ENCODE data around the gene ARMC12. TPM values are rescaled to one million over a fixed set of nuclear protein-coding genes. Genes with fewer than 3 reads are reported as not detected.

Gene ARMC12
- polyA plus RNA-seq, 1 donor (not counting 4 experiments of a cell fraction or from before 2014, with no cell fraction given), result 0.54 TPM

DNA sequence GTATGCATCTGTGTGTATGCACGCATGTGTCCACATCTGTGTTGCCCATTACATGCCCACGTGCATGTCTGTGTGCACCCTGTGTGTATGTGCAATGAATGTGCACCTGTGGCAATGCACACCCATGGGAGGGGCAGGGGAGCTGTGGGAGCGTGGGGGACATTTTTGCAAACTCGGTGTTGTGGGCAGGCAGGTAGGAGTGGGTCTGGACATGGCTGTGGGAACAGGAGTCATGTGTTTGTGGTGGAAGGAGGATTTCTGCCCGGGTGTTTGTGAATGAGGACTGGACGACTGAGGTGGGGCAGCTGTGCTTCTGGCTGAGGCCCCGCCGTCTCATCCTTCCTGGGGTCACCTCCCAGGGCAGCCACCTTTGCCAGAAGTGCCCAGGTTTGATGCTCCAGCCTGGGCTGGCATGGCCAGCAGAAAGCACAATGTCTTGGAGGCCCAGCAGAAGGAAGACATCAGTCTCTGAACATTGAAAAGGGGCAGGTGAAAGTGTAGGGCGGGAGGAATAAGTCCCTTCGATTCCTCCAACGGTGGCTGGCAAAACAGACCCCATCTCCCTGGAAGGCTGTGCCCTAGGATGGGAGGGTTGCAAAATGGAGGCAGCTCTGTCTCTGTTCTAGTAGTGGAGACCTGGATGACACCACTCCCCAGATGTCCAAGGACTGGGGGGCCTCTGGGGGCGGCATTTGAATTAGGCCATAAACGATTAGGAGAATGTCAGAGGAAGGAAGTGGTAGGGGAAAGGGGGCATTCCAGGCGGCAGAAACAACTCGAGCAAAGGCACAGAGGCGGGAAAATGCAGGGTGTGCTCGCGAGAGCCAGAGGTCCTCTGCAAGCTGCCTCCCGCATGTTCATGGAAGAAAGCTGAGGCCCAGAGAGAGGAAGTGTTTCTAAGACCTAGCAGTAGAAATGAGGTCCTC is 19.1 kb upstream of the ARMC12 start:
- H3K9me1 ChIP-seq (ENCODE audit: control insufficient read depth, extremely low read depth, insufficient read depth, low read length), result no peaks in the 10 kb centered on the region
- H3K36me3 ChIP-seq (ENCODE audit: control insufficient read depth in 2 of 2, extremely low read depth in 1 of 2, insufficient read depth in 2 of 2, low read length in 2 of 2), result no peaks in the 10 kb centered on the region
- no peaks in the 10 kb centered on the region for H3K27me3 ChIP-seq (ENCODE audit: control insufficient read depth, extremely low read depth, insufficient read depth, low read length)
- H2AFZ ChIP-seq (ENCODE audit: control insufficient read depth, low read length), result no peak overlapping the region
- peaks cover 12% of the 10 kb centered on the region for H3K4me1 ChIP-seq (ENCODE audit: control insufficient read depth, extremely low read depth, insufficient read depth, low read length)
- DNase-seq (ENCODE audit: low read depth, low spot score) (no peak), FAIRE-seq (no peak)
- dilution Hi-C loops (cut with MboI; ENCODE audit: extremely low pct_ligation_motif_present, low sequenced_read_pairs), result no loop called here
- no peaks in the 10 kb centered on the region for H3K79me2 ChIP-seq (ENCODE audit: control insufficient read depth, insufficient read depth, low read length)
- H4K20me1 ChIP-seq (ENCODE audit: control insufficient read depth, extremely low read depth, insufficient read depth, low read length), result no peaks in the 10 kb centered on the region
- H3K9ac ChIP-seq (ENCODE audit: control insufficient read depth, extremely low read depth, insufficient read depth, low read length), result no peak overlapping the region
- H3K4me3 ChIP-seq (ENCODE audit: control insufficient read depth in 2 of 3, extremely low read depth in 1 of 3, insufficient read depth in 2 of 3, low read depth in 1 of 3, low read length in 3 of 3), result no peak overlapping the region
- H3K4me2 ChIP-seq (ENCODE audit: control insufficient read depth, extremely low read depth, insufficient read depth, low read depth, low read length), result no peak overlapping the region
- H3K9me3 ChIP-seq (ENCODE audit: control insufficient read depth, low read depth, low read length), result no peaks in the 10 kb centered on the region
- no peak for TF ChIP-seq EZH2 (IDR thresholded peaks at IDR 0.05; ENCODE audit: low read length)
- TF ChIP-seq, protein P1, sequence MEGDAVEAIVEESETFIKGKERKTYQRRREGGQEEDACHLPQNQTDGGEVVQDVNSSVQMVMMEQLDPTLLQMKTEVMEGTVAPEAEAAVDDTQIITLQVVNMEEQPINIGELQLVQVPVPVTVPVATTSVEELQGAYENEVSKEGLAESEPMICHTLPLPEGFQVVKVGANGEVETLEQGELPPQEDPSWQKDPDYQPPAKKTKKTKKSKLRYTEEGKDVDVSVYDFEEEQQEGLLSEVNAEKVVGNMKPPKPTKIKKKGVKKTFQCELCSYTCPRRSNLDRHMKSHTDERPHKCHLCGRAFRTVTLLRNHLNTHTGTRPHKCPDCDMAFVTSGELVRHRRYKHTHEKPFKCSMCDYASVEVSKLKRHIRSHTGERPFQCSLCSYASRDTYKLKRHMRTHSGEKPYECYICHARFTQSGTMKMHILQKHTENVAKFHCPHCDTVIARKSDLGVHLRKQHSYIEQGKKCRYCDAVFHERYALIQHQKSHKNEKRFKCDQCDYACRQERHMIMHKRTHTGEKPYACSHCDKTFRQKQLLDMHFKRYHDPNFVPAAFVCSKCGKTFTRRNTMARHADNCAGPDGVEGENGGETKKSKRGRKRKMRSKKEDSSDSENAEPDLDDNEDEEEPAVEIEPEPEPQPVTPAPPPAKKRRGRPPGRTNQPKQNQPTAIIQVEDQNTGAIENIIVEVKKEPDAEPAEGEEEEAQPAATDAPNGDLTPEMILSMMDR (optimal IDR thresholded peaks at IDR 0.05 in 1 of 3, IDR thresholded peaks at IDR 0.05 in 1 of 3, conservative IDR thresholded peaks at IDR 0.05 in 1 of 3; ENCODE audit: extremely low read depth in 1 of 3, insufficient read depth in 2 of 3, low read length in 3 of 3), result no peak
- H3K27ac ChIP-seq (ENCODE audit: control insufficient read depth, insufficient read depth, low read length), result no peak overlapping the region

DNA sequence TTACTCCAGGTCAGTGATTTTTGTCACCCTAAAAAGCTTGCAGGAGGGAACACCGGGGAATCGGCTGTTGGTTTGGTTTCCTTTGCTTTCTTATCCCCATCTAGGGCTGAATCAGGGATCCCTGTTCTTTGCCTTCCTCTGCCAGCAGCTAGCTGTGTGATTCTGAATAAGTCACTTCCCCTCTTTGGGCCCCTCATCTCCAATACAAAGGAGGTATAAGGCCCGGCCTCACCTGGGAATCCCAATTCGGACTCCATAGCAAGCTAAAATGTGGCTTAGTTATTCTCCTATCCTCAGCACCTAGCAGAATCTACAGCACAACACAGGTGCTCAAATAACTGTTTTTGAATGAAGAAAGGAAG is 18.5 kb upstream of the ARMC12 start:
- FAIRE-seq (no peak), DNase-seq (ENCODE audit: low read depth, low spot score) (no peak)
- dilution Hi-C loops (cut with MboI; ENCODE audit: extremely low pct_ligation_motif_present, low sequenced_read_pairs), result no loop called here
- Histone ChIP-seq H3K27ac (ENCODE audit: control insufficient read depth, insufficient read depth, low read length) (no peak overlapping the region), H3K9me1 (ENCODE audit: control insufficient read depth, extremely low read depth, insufficient read depth, low read length) (no peaks in the 10 kb centered on the region), H3K4me3 (ENCODE audit: control insufficient read depth in 2 of 3, extremely low read depth in 1 of 3, insufficient read depth in 2 of 3, low read depth in 1 of 3, low read length in 3 of 3) (no peak overlapping the region), H3K9ac (ENCODE audit: control insufficient read depth, extremely low read depth, insufficient read depth, low read length) (no peak overlapping the region), H3K4me2 (ENCODE audit: control insufficient read depth, extremely low read depth, insufficient read depth, low read depth, low read length) (no peak overlapping the region), H3K36me3 (ENCODE audit: control insufficient read depth in 2 of 2, extremely low read depth in 1 of 2, insufficient read depth in 2 of 2, low read length in 2 of 2) (no peaks in the 10 kb centered on the region), H4K20me1 (ENCODE audit: control insufficient read depth, extremely low read depth, insufficient read depth, low read length) (no peaks in the 10 kb centered on the region), H3K4me1 (ENCODE audit: control insufficient read depth, extremely low read depth, insufficient read depth, low read length) (peaks cover 12% of the 10 kb centered on the region), H3K9me3 (ENCODE audit: control insufficient read depth, low read depth, low read length) (no peaks in the 10 kb centered on the region), H3K79me2 (ENCODE audit: control insufficient read depth, insufficient read depth, low read length) (no peaks in the 10 kb centered on the region), H3K27me3 (ENCODE audit: control insufficient read depth, extremely low read depth, insufficient read depth, low read length) (no peaks in the 10 kb centered on the region), H2AFZ (ENCODE audit: control insufficient read depth, low read length) (no peak overlapping the region)
- TF ChIP-seq, protein P1 (optimal IDR thresholded peaks at IDR 0.05 in 1 of 3, IDR thresholded peaks at IDR 0.05 in 1 of 3, conservative IDR thresholded peaks at IDR 0.05 in 1 of 3; ENCODE audit: extremely low read depth in 1 of 3, insufficient read depth in 2 of 3, low read length in 3 of 3), result no peak
- TF ChIP-seq EZH2 (IDR thresholded peaks at IDR 0.05; ENCODE audit: low read length), result no peak
